Effector memory CD4-positive, alpha-beta T cell (primary cell): ENCODE measurements around the gene SCRN2.
A peak's percentile ranks its signal among the peaks of the same experiment; 100 is the strongest.

Experiments
- DNase-seq, 3 donors: peaks; one replicate each; pipeline ENCODE4 v3.0.0-alpha.2; 2020
- H3K27ac ChIP-seq: 2 replicates; pipeline ENCODE4 v1.7.0; 2013; ENCODE audit warnings: mild to moderate bottlenecking, low read length, moderate library complexity; ENCODE audit not compliant: insufficient read depth, poor library complexity, severe bottlenecking
- H3K27me3 ChIP-seq: replicated peaks from 2 replicates; pipeline ENCODE4 v1.7.0; 2013; ENCODE audit warnings: mild to moderate bottlenecking, low read length; ENCODE audit not compliant: insufficient read depth, control insufficient read depth, poor library complexity, severe bottlenecking
- H3K36me3 ChIP-seq: 2 replicates; pipeline ENCODE4 v1.7.0; 2013; ENCODE audit warnings: mild to moderate bottlenecking, low read length, moderate library complexity; ENCODE audit not compliant: control insufficient read depth, insufficient read depth
- H3K4me1 ChIP-seq: 2 replicates; pipeline ENCODE4 v1.7.0; 2013; ENCODE audit warnings: low read length, mild to moderate bottlenecking; ENCODE audit not compliant: control insufficient read depth, insufficient read depth, poor library complexity, severe bottlenecking
- H3K4me3 ChIP-seq: 2 replicates; pipeline ENCODE4 v1.7.0; 2013; ENCODE audit warnings: low read length, low read depth, mild to moderate bottlenecking; ENCODE audit not compliant: insufficient read depth, poor library complexity, severe bottlenecking
- H3K9me3 ChIP-seq: 2 replicates; pipeline ENCODE4 v1.7.0; 2013; ENCODE audit warnings: mild to moderate bottlenecking, low read length, moderate library complexity; ENCODE audit not compliant: control insufficient read depth

The SCRN2 gene

DNA sequence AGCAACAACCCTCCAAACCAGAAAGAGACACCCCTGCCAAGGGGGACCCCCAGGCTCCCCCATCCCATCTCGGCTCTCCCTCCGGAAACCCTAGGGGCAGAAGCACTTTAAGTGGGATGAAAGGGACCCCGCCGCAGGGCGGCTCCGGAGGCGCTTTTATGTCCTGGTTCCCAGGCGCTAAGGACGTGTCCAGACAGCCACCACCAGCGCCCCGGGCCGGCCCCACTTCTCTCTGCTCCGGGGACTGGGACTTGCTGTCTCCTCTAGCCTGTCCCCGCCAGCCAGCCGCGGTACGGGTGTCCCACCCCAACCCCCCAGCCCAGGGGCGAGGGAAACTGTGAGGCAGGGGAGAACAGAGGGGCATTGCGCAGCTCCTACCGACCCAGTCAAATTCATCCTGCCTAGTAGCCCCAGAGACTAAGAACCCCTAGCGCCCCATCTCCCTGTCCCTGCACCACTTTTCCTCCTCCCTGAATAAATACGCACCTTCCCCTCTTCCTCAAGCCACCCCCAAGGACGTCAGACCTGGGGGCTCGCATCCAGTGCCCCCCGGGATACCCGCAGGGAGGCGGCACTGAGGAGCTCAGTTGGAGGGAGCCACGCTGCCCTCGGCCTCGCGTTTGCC is 5.8 kb upstream of the SCRN2 start:
- Histone ChIP-seq H3K9me3 (no peaks in the 10 kb centered on the region), H3K4me3 (no peak overlapping the region), H3K36me3 (no peaks in the 10 kb centered on the region), H3K4me1 (peaks cover 31% of the 10 kb centered on the region), H3K27ac (no peak overlapping the region), H3K27me3 (peaks cover 65% of the 10 kb centered on the region)
- no peak for DNase-seq

DNA sequence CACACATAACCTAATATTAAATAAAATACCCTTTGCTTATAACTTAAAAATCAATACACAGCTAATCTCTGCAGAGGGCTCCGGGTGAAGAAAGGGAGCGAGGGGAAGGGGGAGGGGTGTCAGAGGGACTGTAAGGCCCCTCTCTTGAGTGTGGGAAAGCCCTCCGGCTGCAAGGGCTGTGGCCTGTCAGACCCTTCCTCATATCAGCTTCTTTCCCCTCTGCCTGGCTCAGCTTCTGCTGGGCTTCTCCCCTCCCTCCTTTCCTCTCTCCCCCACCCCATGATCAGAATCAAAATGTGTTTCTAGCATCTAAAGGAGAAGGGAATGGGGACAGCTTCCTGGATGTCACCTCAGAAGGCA is 4.6 kb upstream of the SCRN2 start:
- no peak overlapping the region for H3K27ac ChIP-seq
- H3K9me3 ChIP-seq = no peaks in the 10 kb centered on the region
- no peak for DNase-seq
- H3K4me3 ChIP-seq = no peak overlapping the region
- peaks cover 31% of the 10 kb centered on the region for H3K4me1 ChIP-seq
- H3K27me3 ChIP-seq = peaks cover 57% of the 10 kb centered on the region
- H3K36me3 ChIP-seq = no peaks in the 10 kb centered on the region

DNA sequence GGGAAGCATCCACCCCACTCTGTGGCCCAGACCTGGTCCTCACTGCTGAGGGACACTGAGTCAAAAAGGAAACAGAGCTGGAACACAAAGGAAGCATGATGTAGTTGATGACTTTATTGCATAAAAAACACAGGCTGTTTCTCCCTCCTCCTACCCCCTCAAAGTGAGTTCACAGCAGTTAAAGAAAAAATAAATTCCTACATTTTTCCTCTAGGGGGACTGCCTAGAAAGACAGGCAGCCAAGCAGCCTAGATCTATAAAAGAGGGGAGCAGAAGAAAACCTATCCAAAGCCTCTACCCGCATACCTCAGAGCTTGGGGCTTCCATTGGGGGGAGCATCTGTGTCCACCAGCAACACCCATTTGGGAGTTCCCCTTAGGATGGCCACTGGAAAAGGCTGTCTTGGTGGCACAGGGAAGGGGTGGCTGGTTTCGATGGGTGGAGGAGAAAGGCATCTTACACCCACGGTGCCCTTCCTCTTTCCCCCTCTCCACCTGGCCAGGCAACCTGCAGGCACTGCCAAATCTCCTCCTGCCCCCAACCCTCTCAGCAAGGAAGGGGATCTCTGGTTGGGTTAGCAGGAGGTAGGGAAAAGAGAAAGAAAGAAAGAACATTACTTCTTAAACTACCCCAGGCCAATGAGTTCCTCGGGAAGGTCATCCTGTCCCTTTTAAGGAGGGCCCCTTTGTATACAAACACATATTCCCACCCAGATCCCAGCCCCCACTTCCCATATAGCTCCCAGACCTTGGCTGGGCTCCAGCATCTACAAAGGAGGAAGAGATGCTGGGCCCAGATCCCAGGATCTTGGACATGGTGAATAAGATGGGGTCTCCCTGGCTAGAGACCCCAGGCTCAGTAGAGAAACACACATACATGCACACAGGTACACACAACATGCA is 4.0 kb upstream of the SCRN2 start:
- Histone ChIP-seq H3K9me3 (no peaks in the 10 kb centered on the region), H3K4me1 (peaks cover 31% of the 10 kb centered on the region), H3K36me3 (no peaks in the 10 kb centered on the region), H3K27me3 (peaks cover 51% of the 10 kb centered on the region), H3K27ac (no peak overlapping the region), H3K4me3 (no peak overlapping the region)
- DNase-seq = no peak

DNA sequence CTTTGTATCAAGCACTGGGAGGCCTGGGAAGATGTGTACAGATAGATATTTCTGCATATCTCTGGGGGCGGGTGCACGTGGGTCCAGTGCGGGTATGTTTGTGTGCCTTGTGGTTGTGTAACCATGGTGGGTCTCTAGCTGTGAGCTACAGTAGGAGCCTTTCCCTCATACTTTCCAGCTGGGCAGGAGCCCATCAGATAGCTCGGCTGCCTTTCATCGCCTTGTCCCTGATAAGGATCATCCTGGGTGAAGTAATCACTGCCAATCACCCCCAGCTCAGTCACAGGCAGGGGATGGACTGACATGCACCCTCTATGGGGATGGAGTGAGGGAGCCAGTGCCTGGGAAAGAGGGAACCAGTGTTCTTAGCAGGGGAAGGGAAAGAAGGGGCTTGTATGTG is 3.2 kb upstream of the SCRN2 start:
- Histone ChIP-seq H3K4me3 (no peak overlapping the region), H3K27ac (no peak overlapping the region), H3K27me3 (peaks cover 42% of the 10 kb centered on the region), H3K4me1 (peaks cover 29% of the 10 kb centered on the region), H3K36me3 (no peaks in the 10 kb centered on the region), H3K9me3 (no peaks in the 10 kb centered on the region)
- DNase-seq = no peak

DNA sequence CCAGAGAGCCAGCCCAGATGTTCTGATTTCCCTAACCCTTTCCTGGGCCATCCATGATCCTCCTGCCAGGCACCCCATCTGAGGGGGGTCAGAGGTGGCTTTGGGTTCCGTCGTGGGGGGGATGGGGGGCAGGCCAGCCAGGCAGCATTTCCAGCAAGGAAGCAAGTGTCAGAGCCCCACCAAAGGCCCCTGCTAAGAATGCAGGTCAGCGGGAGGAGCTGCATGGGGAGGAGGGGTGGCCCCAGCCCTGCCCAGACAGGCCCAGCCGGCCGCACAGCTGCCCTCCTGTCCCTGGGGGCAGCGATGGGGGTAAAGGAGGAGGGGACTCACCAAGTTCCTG is 2.3 kb upstream of the SCRN2 start:
- DNase-seq = no peak
- H3K36me3 ChIP-seq = no peaks in the 10 kb centered on the region
- peaks cover 37% of the 10 kb centered on the region for H3K27me3 ChIP-seq
- H3K4me1 ChIP-seq = peaks cover 29% of the 10 kb centered on the region
- no peak overlapping the region for H3K4me3 ChIP-seq
- no peak overlapping the region for H3K27ac ChIP-seq
- no peaks in the 10 kb centered on the region for H3K9me3 ChIP-seq

DNA sequence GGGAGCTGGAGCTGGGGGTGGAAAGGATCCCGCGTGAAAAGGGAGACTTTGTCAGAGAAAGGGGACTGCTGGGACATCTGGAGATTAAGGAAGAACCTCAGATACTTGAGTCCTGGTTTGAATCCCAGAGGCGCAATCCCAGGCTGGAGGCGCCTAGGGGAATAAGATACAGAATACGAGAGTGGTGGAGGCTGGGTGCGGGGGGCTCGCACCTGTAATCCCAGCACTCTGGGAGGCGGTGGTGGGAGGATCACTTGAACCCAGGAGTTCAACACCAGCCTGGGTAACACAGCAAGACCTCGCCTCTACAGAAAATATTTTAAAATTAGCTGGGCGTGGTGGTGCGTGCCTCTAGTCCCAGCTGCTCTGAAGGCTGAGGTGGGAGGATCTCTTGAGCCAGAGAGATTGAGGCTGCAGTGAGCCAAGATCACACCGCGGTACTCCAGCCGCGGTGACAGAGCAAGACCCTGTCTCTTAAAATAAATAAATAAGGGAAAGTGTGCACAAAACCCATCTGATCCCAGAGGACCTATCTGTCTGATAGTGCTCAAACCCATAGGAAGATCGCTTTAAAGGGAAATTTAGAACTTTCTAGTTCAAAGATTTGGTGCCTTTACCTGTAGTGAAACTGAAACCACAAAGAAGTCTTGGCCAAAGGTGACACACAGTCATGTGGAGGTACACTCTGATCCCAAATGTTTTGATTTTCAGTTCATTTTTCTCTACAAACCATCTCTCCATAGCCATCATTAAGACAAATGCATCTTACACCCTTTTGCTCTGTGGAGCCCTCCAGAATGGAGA is 617 bp upstream of the SCRN2 start:
- Histone ChIP-seq H3K4me1 (peaks cover 19% of the 10 kb centered on the region), H3K27me3 (peaks cover 21% of the 10 kb centered on the region), H3K4me3 (peak overlapping the region; percentile 82), H3K9me3 (no peaks in the 10 kb centered on the region), H3K36me3 (peaks cover 3% of the 10 kb centered on the region), H3K27ac (peak overlapping the region; percentile 49)
- DNase-seq = no peak

DNA sequence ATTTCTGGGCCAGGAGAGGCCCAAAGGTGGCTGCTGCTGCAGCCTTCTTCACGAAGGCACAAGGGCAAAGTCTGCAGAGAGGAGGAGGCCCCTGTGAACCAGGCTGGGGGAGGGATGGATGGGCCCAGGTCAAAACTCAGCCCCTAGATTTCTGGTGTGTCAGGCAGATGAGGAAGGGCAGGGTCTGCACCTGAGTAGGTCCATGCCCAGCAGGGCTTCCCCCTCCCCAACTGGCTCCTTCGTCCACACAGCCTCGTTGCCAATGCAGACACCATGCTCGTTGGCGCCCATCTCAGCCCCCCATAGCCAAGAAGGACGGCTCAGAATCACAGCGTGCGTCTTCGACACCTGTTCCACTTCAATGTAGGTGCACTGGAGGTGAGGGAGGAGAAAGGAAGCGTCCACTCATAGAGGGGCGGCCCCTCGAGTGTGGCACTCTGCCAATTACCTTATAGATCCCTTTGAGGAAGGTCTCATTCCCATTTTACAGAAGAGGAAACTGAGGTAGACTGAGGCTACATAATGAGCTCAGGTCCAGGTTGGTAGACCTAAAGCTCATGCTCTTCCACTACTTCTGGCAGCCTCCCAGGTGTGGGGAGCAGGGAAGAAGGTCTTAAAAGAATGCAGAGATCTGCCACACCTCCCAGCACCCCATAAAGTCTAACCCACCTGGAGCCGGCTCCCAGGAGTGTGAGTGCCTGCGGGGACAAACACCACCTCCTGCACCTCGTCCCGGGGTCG is 902 bp downstream of the SCRN2 start:
- Histone ChIP-seq H3K36me3 (peaks cover 3% of the 10 kb centered on the region), H3K4me1 (peaks cover 22% of the 10 kb centered on the region), H3K27ac (no peak overlapping the region), H3K27me3 (peaks cover 8% of the 10 kb centered on the region), H3K4me3 (peak overlapping the region; percentile 82), H3K9me3 (no peaks in the 10 kb centered on the region)
- no peak for DNase-seq

DNA sequence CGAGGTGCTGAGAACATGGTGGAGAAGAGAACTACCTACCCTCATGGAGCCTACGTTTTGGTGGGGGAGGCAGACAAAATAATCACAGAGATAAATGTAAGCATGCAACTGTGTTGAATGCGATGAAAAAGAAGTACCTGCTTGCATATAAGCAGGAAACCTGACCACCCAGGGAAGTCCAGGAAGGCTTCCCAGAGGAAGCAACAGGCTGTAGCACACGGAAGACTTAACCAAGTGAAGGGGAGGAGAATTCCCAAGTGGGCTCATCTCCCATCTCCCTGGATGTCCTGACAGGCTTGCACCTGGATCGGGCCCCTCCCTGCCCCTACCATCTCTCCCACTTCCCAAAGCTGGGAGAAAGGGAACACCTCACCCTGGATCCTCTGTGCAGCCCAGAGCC is 2.0 kb downstream of the SCRN2 start:
- H3K36me3 ChIP-seq = peaks cover 3% of the 10 kb centered on the region
- H3K4me3 ChIP-seq = no peak overlapping the region
- H3K27me3 ChIP-seq = no peaks in the 10 kb centered on the region
- DNase-seq = no peak
- peaks cover 27% of the 10 kb centered on the region for H3K4me1 ChIP-seq
- no peaks in the 10 kb centered on the region for H3K9me3 ChIP-seq
- H3K27ac ChIP-seq = no peak overlapping the region

DNA sequence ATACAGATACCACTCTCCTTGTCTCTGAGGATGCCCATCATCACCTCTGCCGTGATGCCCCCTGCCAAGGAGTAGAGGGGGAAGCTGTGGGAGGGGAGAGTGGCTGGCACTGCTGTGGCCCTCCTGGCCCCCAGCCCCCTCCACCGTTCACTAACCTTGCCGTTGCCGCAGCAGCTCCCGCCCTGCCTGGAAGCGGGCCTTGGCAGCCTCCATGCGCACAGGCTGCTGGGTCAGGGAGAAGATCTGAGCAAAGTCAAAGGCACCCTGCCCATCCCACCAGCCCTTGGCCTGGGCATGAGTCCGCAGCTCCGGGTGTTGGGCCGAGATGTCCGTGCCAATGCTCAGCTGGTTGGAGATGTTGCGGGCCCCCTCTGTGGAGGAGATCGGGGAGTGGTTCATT is 2.4 kb downstream of the SCRN2 start:
- Histone ChIP-seq H3K9me3 (no peaks in the 10 kb centered on the region), H3K4me1 (peaks cover 27% of the 10 kb centered on the region), H3K27me3 (no peaks in the 10 kb centered on the region), H3K27ac (no peak overlapping the region), H3K4me3 (no peak overlapping the region), H3K36me3 (peaks cover 3% of the 10 kb centered on the region)
- no peak for DNase-seq
